SK-N-SH (cell line): ENCODE measurements around the gene LRRC17. TPM values are rescaled to one million over a fixed set of nuclear protein-coding genes. Genes with fewer than 3 reads are reported as not detected.

Source experiments
- CTCF ChIA-PET: fragments of 300-600, 350-600 bp; formaldehyde crosslinking; extraction: SDS; loops from one replicate; lab custom pipeline; 2021; lab: Yijun Ruan, JAX
- POLR2A ChIA-PET: fragments of 350-600 bp; sonication (Branson Sonifier 250); formaldehyde crosslinking; extraction: SDS; loops from one replicate; lab custom pipeline; 2020; ENCODE audit warnings: antibody characterized with exemption, inconsistent platforms; lab: Yijun Ruan, JAX
- DNase-seq: peaks from one replicate; pipeline ENCODE4 v3.0.0; 2012
- H2AFZ ChIP-seq: fragments of 200-600 bp; sonication (generic); 2 replicates; pipeline ENCODE4 v1.8.1; 2016; ENCODE audit warnings: antibody characterized with exemption, mild to moderate bottlenecking, low read depth
- H3F3A ChIP-seq: fragments of 200-600 bp; sonication (generic); replicated peaks from 2 replicates; pipeline ENCODE3; 2016; ENCODE audit warnings: antibody characterized with exemption, mild to moderate bottlenecking; ENCODE audit not compliant: insufficient read depth
- H3K27ac ChIP-seq, 2 experiments: fragments of 200-500 bp in 1 of 2; fragments of 200-600 bp in 1 of 2; sonication (Bioruptor generic) in 1 of 2; sonication (generic), shearing (Covaris generic) in 1 of 2; 2 replicates each; pipeline versions ENCODE4 v1.5.1 to v1.6.1; 2014 to 2016; ENCODE audit warnings: low read depth in 2 of 2, inconsistent platforms in 1 of 2, low read length in 1 of 2, mild to moderate bottlenecking in 1 of 2, mixed read lengths in 1 of 2
- H3K27me3 ChIP-seq: fragments of 200-600 bp; sonication (generic), shearing (Covaris generic); 2 replicates; pipeline ENCODE4 v1.6.1; 2016; ENCODE audit warnings: mixed run types; ENCODE audit not compliant: insufficient read depth
- H3K36me3 ChIP-seq, 2 experiments: fragments of 200-500 bp in 1 of 2; fragments of 200-600 bp in 1 of 2; sonication (Bioruptor generic) in 1 of 2; sonication (generic) in 1 of 2; replicated peaks in 1 of 2; 2 replicates each; pipeline versions ENCODE3 to v1.5.1; 2014 to 2016; ENCODE audit warnings: low read length in 1 of 2, mild to moderate bottlenecking in 1 of 2; ENCODE audit not compliant: insufficient read depth in 2 of 2, control insufficient read depth in 1 of 2
- H3K4me1 ChIP-seq, 2 experiments: fragments of 200-500 bp in 1 of 2; fragments of 200-600 bp in 1 of 2; sonication (Bioruptor generic) in 1 of 2; sonication (generic), shearing (Covaris generic) in 1 of 2; 2 replicates each; pipeline versions ENCODE4 v1.5.1 to v1.6.1; 2014 to 2016; ENCODE audit warnings: low read depth in 1 of 2, low read length in 1 of 2, mixed run types in 1 of 2; ENCODE audit not compliant: insufficient read depth in 2 of 2, control insufficient read depth in 1 of 2
- H3K4me2 ChIP-seq: fragments of 200-600 bp; sonication (generic), shearing (Covaris generic); 2 replicates; pipeline ENCODE4 v1.6.1; 2017; ENCODE audit warnings: mixed run types
- H3K4me3 ChIP-seq, 2 experiments: fragments of 200-500 bp in 1 of 2; fragments of 200-600 bp in 1 of 2; sonication (Bioruptor generic) in 1 of 2; sonication (generic), shearing (Covaris generic) in 1 of 2; 2 replicates each; pipeline versions ENCODE4 v1.5.1 to v1.8.1; 2014 to 2016; ENCODE audit warnings: low read depth in 2 of 2, inconsistent platforms in 1 of 2, low read length in 1 of 2, mild to moderate bottlenecking in 1 of 2, mixed read lengths in 1 of 2, moderate library complexity in 1 of 2
- H3K79me2 ChIP-seq: fragments of 200-600 bp; sonication (generic); 2 replicates; pipeline ENCODE4 v1.8.1; 2017; ENCODE audit warnings: mild to moderate bottlenecking; ENCODE audit not compliant: insufficient read depth
- H3K9ac ChIP-seq: fragments of 200-600 bp; sonication (generic); 2 replicates; pipeline ENCODE4 v1.6.1; 2017; ENCODE audit warnings: mixed run types
- H3K9me2 ChIP-seq: fragments of 200-600 bp; sonication (generic); 2 replicates; pipeline ENCODE4 v1.6.1; 2017; ENCODE audit warnings: mixed run types
- H3K9me3 ChIP-seq: fragments of 200-600 bp; sonication (generic); 2 replicates; pipeline ENCODE4 v1.6.1; 2017; ENCODE audit warnings: mixed run types, mild to moderate bottlenecking, moderate library complexity
- H4K20me1 ChIP-seq: fragments of 200-600 bp; sonication (generic); 2 replicates; pipeline ENCODE4 v1.6.1; 2017; ENCODE audit warnings: mild to moderate bottlenecking, mixed run types; ENCODE audit not compliant: insufficient read depth
- CHD2 ChIP-seq: fragments of 150-350 bp; IDR thresholded peaks from 2 replicates; pipeline ENCODE4 v1.6.1; 2018; ENCODE audit warnings: low read length; ENCODE audit not compliant: partially characterized antibody
- EP300 ChIP-seq, 2 experiments: IDR thresholded peaks; 2 replicates each; pipeline versions ENCODE4 v1.4.0 to v1.6.1; 2012; ENCODE audit warnings: borderline replicate concordance in 1 of 2, low read depth in 1 of 2, low read length in 1 of 2
- FOSL2 ChIP-seq: IDR thresholded peaks from 2 replicates; pipeline ENCODE4 v1.4.0; 2012; ENCODE audit warnings: low read depth, mild to moderate bottlenecking, moderate library complexity, borderline replicate concordance
- GATA2 ChIP-seq: sonication (generic); formaldehyde crosslinking; IDR thresholded peaks from 2 replicates; pipeline ENCODE4 v1.5.0; 2020; ENCODE audit warnings: mild to moderate bottlenecking, missing genetic modification reagents
- MXI1 ChIP-seq: IDR thresholded peaks from 2 replicates; pipeline ENCODE4 v1.6.1; 2012; ENCODE audit warnings: mild to moderate bottlenecking, low read depth, low read length, improper control_type of control experiment
- POLR2AphosphoS5 ChIP-seq: IDR thresholded peaks from 2 replicates; pipeline ENCODE4 v1.6.1; 2012; ENCODE audit warnings: low read depth, low read length
- RAD21 ChIP-seq: IDR thresholded peaks from 2 replicates; pipeline ENCODE4 v1.6.1; 2012; ENCODE audit warnings: mild to moderate bottlenecking, low read length
- RCOR1 ChIP-seq: fragments of 150-350 bp; IDR thresholded peaks from 2 replicates; pipeline ENCODE4 v1.6.1; 2017; ENCODE audit warnings: antibody characterized with exemption, low read length
- SIN3A ChIP-seq: IDR thresholded peaks from 2 replicates; pipeline ENCODE4 v1.6.1; 2012; ENCODE audit warnings: low read depth, mild to moderate bottlenecking, low read length, moderate library complexity, borderline replicate concordance
- TAF1 ChIP-seq: IDR thresholded peaks from 2 replicates; pipeline ENCODE4 v1.6.1; 2012; ENCODE audit warnings: low read depth, mild to moderate bottlenecking, low read length, moderate library complexity, borderline replicate concordance
- TEAD4 ChIP-seq: IDR thresholded peaks from 2 replicates; pipeline ENCODE4 v1.4.0; 2012; ENCODE audit warnings: mild to moderate bottlenecking, borderline replicate concordance; ENCODE audit not compliant: insufficient read depth
- YY1 ChIP-seq: IDR thresholded peaks from 2 replicates; pipeline ENCODE4 v1.4.0; 2012; ENCODE audit warnings: low read depth, mild to moderate bottlenecking
- WGBS: methylation state at CpG from one replicate; pipeline ENCODE4 v1.1.6; 2017; ENCODE audit warnings: low lambda C conversion rate; 5-methylcytosine and 5-hydroxymethylcytosine counted together
- polyA plus RNA-seq, 3 experiments: library from polyadenylated mRNA; depleted of rRNA; stranded (reverse); fragments of >200 nt; gene quantifications; 2 replicates each; pipeline ENCODE4 v1.2.3, GENCODE V29; 2012
- TF ChIP-seq, protein P1 (sequence below): IDR thresholded peaks from 2 replicates; pipeline ENCODE4 v1.6.1; 2012; ENCODE audit warnings: mild to moderate bottlenecking, low read depth, low read length, moderate library complexity

Gene LRRC17
- polyA plus RNA-seq, 1 of the 3 experiments (the other 2 are of a cell fraction) = 101 TPM

- TF ChIP-seq RAD21 (peak; percentile 30; the same call in 1 of the 2 replicates), TAF1 (no peak), POLR2AphosphoS5 (no peak), SIN3A (no peak)
These were observed 22.8 kb downstream of the LRRC17 start (continued) for GRCh38 chr7:102935450-102936115.

- H3K79me2 ChIP-seq = no peaks in the 10 kb centered on the region
- no peak overlapping the region for H3K4me3 ChIP-seq
- H3K27ac ChIP-seq = no peak overlapping the region
- no peaks in the 10 kb centered on the region for H4K20me1 ChIP-seq
- H3K36me3 ChIP-seq = peaks cover 0 to 5% of the 10 kb centered on the region in 2 experiments
- ChIA-PET POLR2A (no interaction called here), CTCF (no interaction called here)
- H3K4me2 ChIP-seq = no peak overlapping the region
- H3K9ac ChIP-seq = no peak overlapping the region
- DNase-seq = no peak
- no peak overlapping the region for H2AFZ ChIP-seq
- no peak for TF ChIP-seq TAF1
- 87% methylated on average over 1 of the region's 1 CpG for WGBS
- peaks cover 15 to 61% of the 10 kb centered on the region in 2 experiments; a peak in 3 of 4 replicates for H3K4me1 ChIP-seq
- H3F3A ChIP-seq = no peaks in the 10 kb centered on the region
- no peaks in the 10 kb centered on the region for H3K9me3 ChIP-seq
- H3K9me2 ChIP-seq = no peaks in the 10 kb centered on the region
- no peaks in the 10 kb centered on the region for H3K27me3 ChIP-seq
These were observed 25.9 kb downstream of the LRRC17 start for GRCh38 chr7:102938679-102939078.

DNA sequence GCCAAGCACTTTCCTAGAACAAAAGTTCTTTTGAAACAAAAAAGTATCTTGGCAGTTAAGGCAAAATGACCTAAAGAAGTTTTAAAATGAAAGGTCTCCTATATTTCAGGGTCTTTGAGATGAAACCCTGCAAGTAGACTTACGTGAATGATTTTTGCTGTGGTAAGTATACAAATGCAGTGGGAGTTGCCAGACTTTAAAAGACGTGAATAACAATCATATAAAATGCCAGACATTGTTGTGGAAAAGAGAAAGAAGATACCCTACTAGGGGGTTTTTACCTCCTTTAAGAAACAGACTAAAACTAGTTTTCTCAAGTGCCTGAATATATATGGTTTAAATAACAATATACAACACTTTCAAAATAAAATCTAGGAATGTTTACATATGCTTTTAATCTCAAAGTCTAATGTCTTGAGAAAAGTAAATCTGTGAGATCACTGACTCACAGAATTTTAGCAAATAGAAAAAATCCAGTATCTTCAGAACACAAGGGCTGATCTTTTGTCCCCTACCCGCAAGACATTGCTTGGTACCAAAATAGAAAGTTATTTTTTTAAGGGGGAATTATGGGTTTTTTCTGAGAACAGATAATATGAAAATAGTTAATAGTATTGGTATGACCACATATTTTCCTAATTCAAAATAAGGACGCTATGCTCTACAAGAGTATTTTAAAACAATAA is 29.5 kb downstream of the LRRC17 start:
- 69% methylated on average over 4 of the region's 4 CpGs for WGBS
- CTCF ChIA-PET = interaction anchor here (1.0 to 1.6 kb wide), 3 partner anchors 15 to 132 kb away, joined by 3 read pairs; partner anchors contain the start of genes ARMC10 and FBXL13
- Histone ChIP-seq H3K4me3 (no peak overlapping the region), H3K4me1 (peaks cover 15 to 36% of the 10 kb centered on the region in 2 experiments; a peak in 3 of 4 replicates), H3K9me2 (no peaks in the 10 kb centered on the region), H3K9me3 (no peaks in the 10 kb centered on the region), H2AFZ (peak overlapping the region; percentile 39; the same call in 1 of the 2 replicates), H3K9ac (no peak overlapping the region), H3K36me3 (peaks cover 0 to 8% of the 10 kb centered on the region in 2 experiments), H3K27ac (peak overlapping the region; percentile 64 to 74), H4K20me1 (no peaks in the 10 kb centered on the region), H3K79me2 (no peaks in the 10 kb centered on the region), H3F3A (no peaks in the 10 kb centered on the region), H3K4me2 (peak overlapping the region; percentile 9; the same call in 1 of the 2 replicates), H3K27me3 (no peaks in the 10 kb centered on the region)
- no peak for TF ChIP-seq MXI1
- TF ChIP-seq YY1 = no peak
- DNase-seq = no peak
- POLR2A ChIA-PET = no interaction called here

- Histone ChIP-seq H3K79me2 (no peaks in the 10 kb centered on the region), H3K9me3 (no peaks in the 10 kb centered on the region), H4K20me1 (no peaks in the 10 kb centered on the region), H3F3A (no peaks in the 10 kb centered on the region), H3K4me2 (no peak overlapping the region), H3K4me1 (peaks cover 15 to 33% of the 10 kb centered on the region in 2 experiments; a peak in 3 of 4 replicates), H3K27ac (peak overlapping the region; percentile 64 to 74), H3K27me3 (no peaks in the 10 kb centered on the region), H2AFZ (no peak overlapping the region), H3K4me3 (no peak overlapping the region), H3K36me3 (peaks cover 0 to 8% of the 10 kb centered on the region in 2 experiments), H3K9ac (no peak overlapping the region), H3K9me2 (no peaks in the 10 kb centered on the region)
- 94% methylated on average over 1 of the region's 1 CpG for WGBS
- ChIA-PET CTCF (interaction anchor here (0.6 to 3.0 kb wide), 4 partner anchors 9 to 132 kb away, joined by 3 to 9 read pairs (median 4); partner anchors contain the start of genes ARMC10 and FBXL13), POLR2A (no interaction called here)
- DNase-seq = peak; percentile 41
- TF ChIP-seq FOSL2 (no peak), EP300 (IDR thresholded peaks at IDR 0.05; ENCODE audit: borderline replicate concordance in 1 of 2, low read depth in 1 of 2, low read length in 1 of 2) (peak in 1 of 2 experiments; percentile 89; a peak in 2 of 4 replicates), TEAD4 (0 out of 2 replicates have a peak, but pooled peaks have one; percentile 24), GATA2 (CRISPR knock-in tag) (peak; percentile 51), RCOR1 (peak; percentile 82), CHD2 (peak; percentile 75), POLR2AphosphoS5 (peak; percentile 31; the same call in 1 of the 2 replicates)
- TF ChIP-seq, protein P1, sequence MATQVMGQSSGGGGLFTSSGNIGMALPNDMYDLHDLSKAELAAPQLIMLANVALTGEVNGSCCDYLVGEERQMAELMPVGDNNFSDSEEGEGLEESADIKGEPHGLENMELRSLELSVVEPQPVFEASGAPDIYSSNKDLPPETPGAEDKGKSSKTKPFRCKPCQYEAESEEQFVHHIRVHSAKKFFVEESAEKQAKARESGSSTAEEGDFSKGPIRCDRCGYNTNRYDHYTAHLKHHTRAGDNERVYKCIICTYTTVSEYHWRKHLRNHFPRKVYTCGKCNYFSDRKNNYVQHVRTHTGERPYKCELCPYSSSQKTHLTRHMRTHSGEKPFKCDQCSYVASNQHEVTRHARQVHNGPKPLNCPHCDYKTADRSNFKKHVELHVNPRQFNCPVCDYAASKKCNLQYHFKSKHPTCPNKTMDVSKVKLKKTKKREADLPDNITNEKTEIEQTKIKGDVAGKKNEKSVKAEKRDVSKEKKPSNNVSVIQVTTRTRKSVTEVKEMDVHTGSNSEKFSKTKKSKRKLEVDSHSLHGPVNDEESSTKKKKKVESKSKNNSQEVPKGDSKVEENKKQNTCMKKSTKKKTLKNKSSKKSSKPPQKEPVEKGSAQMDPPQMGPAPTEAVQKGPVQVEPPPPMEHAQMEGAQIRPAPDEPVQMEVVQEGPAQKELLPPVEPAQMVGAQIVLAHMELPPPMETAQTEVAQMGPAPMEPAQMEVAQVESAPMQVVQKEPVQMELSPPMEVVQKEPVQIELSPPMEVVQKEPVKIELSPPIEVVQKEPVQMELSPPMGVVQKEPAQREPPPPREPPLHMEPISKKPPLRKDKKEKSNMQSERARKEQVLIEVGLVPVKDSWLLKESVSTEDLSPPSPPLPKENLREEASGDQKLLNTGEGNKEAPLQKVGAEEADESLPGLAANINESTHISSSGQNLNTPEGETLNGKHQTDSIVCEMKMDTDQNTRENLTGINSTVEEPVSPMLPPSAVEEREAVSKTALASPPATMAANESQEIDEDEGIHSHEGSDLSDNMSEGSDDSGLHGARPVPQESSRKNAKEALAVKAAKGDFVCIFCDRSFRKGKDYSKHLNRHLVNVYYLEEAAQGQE = no peak
These were observed 30.1 kb downstream of the LRRC17 start for GRCh38 chr7:102942868-102943267.
